Testis (tissue), 2 donors: ENCODE measurements around the gene ROPN1B.

Experiments
- POLR2A ChIP-seq: fragments of 450-650 bp; IDR thresholded peaks from one replicate; pipeline ENCODE4 v1.6.1; 2017; ENCODE audit warnings: antibody characterized with exemption, mild to moderate bottlenecking, moderate library complexity
- TF ChIP-seq, protein P1 (sequence below), 3 experiments: fragments of 450-650 bp in 2 of 3; fragments of 200-600 bp in 1 of 3; sonication (generic) in 1 of 3; IDR thresholded peaks; one replicate each; pipeline ENCODE4 v1.5.1; 2016 to 2019; ENCODE audit warnings: antibody characterized with exemption in 3 of 3, mild to moderate bottlenecking in 2 of 3, moderate library complexity in 1 of 3

DNA sequence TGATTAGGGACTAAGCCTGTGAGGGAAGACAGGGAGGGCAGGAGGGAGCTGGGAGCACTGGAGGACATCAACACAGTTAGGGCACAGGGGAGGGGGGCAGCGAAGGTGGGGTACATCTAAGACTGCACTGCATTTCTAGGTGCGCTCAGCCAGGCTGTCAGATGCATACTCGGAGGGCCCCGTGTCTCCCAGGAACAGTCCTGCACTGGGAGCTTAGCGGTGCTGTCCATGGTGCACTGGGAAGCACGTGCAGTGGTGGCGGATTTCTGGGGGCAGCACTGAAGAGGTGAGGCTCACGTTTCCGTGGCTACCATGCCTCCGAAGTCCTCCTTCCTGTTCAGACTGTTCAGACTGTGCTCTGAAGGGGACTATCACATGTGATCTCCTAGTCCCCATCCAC is 54.4 kb downstream of the ROPN1B start:
- TF ChIP-seq, protein P1, sequence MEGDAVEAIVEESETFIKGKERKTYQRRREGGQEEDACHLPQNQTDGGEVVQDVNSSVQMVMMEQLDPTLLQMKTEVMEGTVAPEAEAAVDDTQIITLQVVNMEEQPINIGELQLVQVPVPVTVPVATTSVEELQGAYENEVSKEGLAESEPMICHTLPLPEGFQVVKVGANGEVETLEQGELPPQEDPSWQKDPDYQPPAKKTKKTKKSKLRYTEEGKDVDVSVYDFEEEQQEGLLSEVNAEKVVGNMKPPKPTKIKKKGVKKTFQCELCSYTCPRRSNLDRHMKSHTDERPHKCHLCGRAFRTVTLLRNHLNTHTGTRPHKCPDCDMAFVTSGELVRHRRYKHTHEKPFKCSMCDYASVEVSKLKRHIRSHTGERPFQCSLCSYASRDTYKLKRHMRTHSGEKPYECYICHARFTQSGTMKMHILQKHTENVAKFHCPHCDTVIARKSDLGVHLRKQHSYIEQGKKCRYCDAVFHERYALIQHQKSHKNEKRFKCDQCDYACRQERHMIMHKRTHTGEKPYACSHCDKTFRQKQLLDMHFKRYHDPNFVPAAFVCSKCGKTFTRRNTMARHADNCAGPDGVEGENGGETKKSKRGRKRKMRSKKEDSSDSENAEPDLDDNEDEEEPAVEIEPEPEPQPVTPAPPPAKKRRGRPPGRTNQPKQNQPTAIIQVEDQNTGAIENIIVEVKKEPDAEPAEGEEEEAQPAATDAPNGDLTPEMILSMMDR (IDR thresholded peaks at IDR 0.05): no peak
- no peak for TF ChIP-seq POLR2A
